ENCODE data around the gene ICAM1. TPM values are rescaled to one million over a fixed set of nuclear protein-coding genes. Genes with fewer than 3 reads are reported as not detected.

Gene ICAM1
- total RNA-seq, 2 experiments from 2014 or later: 27.9 to 30.9 TPM

Small RNA genes within 50 kb of the gene (microRNA-seq; reads per million reads assigned to microRNA genes)
- not detected for gene MIR4322 (ENCODE audit: borderline replicate concordance)

Other genes starting within 250 kb of the ICAM1 start
- gene SHFL, start 184.8 kb upstream of the ICAM1 start, total RNA-seq: 10 to 100 TPM; 49.8 to 62.6 TPM
- gene ANGPTL6, start 168.4 kb upstream of the ICAM1 start, total RNA-seq: 10 to 100 TPM; 10.4 to 14.1 TPM
- gene PPAN, start 164.8 kb upstream of the ICAM1 start, total RNA-seq: 100 to 1,000 TPM; 139 to 149 TPM
- gene P2RY11, start 159.4 kb upstream of the ICAM1 start, total RNA-seq: 10 to 100 TPM; 46.4 to 52.1 TPM
- 100 to 1,000 TPM; 230 to 253 TPM for gene EIF3G, start 151.2 kb upstream of the ICAM1 start, total RNA-seq
- gene DNMT1, start 76.2 kb upstream of the ICAM1 start, total RNA-seq: 100 to 1,000 TPM; 374 to 385 TPM
- gene S1PR2, start 39.8 kb upstream of the ICAM1 start, total RNA-seq: 1 to 10 TPM; 8.1 to 9.0 TPM
- gene MRPL4, start 18.9 kb upstream of the ICAM1 start, total RNA-seq: 100 to 1,000 TPM; 130 to 140 TPM
- gene ICAM4, start 15.8 kb downstream of the ICAM1 start, total RNA-seq: under 1 TPM; 0.23 to 0.46 TPM
- 1 to 10 TPM; 1.9 TPM for gene ICAM5, start 18.8 kb downstream of the ICAM1 start, total RNA-seq
- gene ZGLP1, start 38.7 kb downstream of the ICAM1 start, total RNA-seq: 1 to 10 TPM; 3.3 to 3.5 TPM
- gene FDX2, start 44.9 kb downstream of the ICAM1 start, total RNA-seq: 10 to 100 TPM; 11.7 to 13.3 TPM
- gene RAVER1, start 62.4 kb downstream of the ICAM1 start, total RNA-seq: 10 to 100 TPM; 83.7 to 90.8 TPM
- 100 to 1,000 TPM; 109 to 122 TPM for gene ICAM3, start 68.5 kb downstream of the ICAM1 start, total RNA-seq
- gene TYK2, start 109.5 kb downstream of the ICAM1 start, total RNA-seq: 100 to 1,000 TPM; 151 to 197 TPM
- gene CDC37, start 132.4 kb downstream of the ICAM1 start, total RNA-seq: 100 to 1,000 TPM; 178 to 190 TPM
- gene PDE4A, start 149.4 kb downstream of the ICAM1 start, total RNA-seq: 1 to 10 TPM; 3.9 to 4.3 TPM
- 10 to 100 TPM; 38.7 to 58.7 TPM for gene KEAP1, start 232.2 kb downstream of the ICAM1 start, total RNA-seq
- under 1 TPM; 0.07 to 0.11 TPM for gene S1PR5, start 246.3 kb downstream of the ICAM1 start, total RNA-seq